Measurements from ENCODE around the gene PM20D1.

The PM20D1 gene

DNA sequence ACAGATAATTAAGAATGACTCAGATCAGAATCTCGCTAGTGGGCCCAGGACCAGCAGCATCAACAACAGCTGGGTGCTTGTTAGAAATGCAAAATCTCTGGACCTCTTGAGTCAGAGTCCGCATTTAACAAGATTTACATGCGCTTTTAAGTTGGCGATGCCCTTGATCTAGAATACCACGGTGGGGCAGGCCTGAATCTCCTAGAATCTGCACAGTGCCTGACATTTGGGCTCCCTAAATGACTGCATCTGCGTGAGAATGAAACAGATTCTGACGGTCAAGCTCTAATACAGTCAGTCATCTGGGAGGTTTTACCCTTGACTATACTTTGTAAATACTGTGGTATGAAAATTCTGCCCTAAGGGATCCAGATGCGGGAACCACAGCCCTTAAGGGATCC is 57.5 kb downstream of the PM20D1 start:
- TF ChIP-seq CEBPB (IDR thresholded peaks at IDR 0.05), result no peak
- TF ChIP-seq, protein P1, sequence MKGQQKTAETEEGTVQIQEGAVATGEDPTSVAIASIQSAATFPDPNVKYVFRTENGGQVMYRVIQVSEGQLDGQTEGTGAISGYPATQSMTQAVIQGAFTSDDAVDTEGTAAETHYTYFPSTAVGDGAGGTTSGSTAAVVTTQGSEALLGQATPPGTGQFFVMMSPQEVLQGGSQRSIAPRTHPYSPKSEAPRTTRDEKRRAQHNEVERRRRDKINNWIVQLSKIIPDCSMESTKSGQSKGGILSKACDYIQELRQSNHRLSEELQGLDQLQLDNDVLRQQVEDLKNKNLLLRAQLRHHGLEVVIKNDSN (IDR thresholded peaks at IDR 0.05), result no peak
- no peak for TF ChIP-seq FOXM1 (IDR thresholded peaks at IDR 0.05; ENCODE audit: borderline replicate concordance, low read depth)
- no peak for TF ChIP-seq MAX (IDR thresholded peaks at IDR 0.05)
- TF ChIP-seq EP300 (IDR thresholded peaks at IDR 0.05; ENCODE audit: borderline replicate concordance), result no peak
- TF ChIP-seq TCF12 (IDR thresholded peaks at IDR 0.05; ENCODE audit: low read depth), result no peak
- TF ChIP-seq CREB1 (IDR thresholded peaks at IDR 0.05; ENCODE audit: low read depth), result no peak
- TF ChIP-seq NFIC (IDR thresholded peaks at IDR 0.05), result no peak
- no peak for TF ChIP-seq TEAD4 (IDR thresholded peaks at IDR 0.05)
- TF ChIP-seq, protein P2, sequence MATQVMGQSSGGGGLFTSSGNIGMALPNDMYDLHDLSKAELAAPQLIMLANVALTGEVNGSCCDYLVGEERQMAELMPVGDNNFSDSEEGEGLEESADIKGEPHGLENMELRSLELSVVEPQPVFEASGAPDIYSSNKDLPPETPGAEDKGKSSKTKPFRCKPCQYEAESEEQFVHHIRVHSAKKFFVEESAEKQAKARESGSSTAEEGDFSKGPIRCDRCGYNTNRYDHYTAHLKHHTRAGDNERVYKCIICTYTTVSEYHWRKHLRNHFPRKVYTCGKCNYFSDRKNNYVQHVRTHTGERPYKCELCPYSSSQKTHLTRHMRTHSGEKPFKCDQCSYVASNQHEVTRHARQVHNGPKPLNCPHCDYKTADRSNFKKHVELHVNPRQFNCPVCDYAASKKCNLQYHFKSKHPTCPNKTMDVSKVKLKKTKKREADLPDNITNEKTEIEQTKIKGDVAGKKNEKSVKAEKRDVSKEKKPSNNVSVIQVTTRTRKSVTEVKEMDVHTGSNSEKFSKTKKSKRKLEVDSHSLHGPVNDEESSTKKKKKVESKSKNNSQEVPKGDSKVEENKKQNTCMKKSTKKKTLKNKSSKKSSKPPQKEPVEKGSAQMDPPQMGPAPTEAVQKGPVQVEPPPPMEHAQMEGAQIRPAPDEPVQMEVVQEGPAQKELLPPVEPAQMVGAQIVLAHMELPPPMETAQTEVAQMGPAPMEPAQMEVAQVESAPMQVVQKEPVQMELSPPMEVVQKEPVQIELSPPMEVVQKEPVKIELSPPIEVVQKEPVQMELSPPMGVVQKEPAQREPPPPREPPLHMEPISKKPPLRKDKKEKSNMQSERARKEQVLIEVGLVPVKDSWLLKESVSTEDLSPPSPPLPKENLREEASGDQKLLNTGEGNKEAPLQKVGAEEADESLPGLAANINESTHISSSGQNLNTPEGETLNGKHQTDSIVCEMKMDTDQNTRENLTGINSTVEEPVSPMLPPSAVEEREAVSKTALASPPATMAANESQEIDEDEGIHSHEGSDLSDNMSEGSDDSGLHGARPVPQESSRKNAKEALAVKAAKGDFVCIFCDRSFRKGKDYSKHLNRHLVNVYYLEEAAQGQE (IDR thresholded peaks at IDR 0.05; ENCODE audit: low read depth), result no peak
- TF ChIP-seq YY1 (IDR thresholded peaks at IDR 0.05; ENCODE audit: low read depth), result no peak
- TF ChIP-seq ZBTB7A (IDR thresholded peaks at IDR 0.05; ENCODE audit: low read depth), result no peak
- no peak for TF ChIP-seq TAF1 (IDR thresholded peaks at IDR 0.05; ENCODE audit: low read depth)
- no peak for TF ChIP-seq RAD21 (IDR thresholded peaks at IDR 0.05; ENCODE audit: low read depth)

GRCh38 chr1:205791568-205792180 is 58.3 kb downstream of the PM20D1 start:
- TF ChIP-seq EP300 (IDR thresholded peaks at IDR 0.05; ENCODE audit: borderline replicate concordance) (no peak), TAF1 (IDR thresholded peaks at IDR 0.05; ENCODE audit: low read depth) (no peak), EGR1 (IDR thresholded peaks at IDR 0.05) (no peak), YY1 (IDR thresholded peaks at IDR 0.05; ENCODE audit: low read depth) (no peak), FOXM1 (IDR thresholded peaks at IDR 0.05; ENCODE audit: borderline replicate concordance, low read depth) (no peak), NFIC (IDR thresholded peaks at IDR 0.05) (no peak), RAD21 (IDR thresholded peaks at IDR 0.05; ENCODE audit: low read depth) (peak; percentile 90), CREB1 (IDR thresholded peaks at IDR 0.05; ENCODE audit: low read depth) (no peak)
- TF ChIP-seq, protein P1 (IDR thresholded peaks at IDR 0.05), result no peak

DNA sequence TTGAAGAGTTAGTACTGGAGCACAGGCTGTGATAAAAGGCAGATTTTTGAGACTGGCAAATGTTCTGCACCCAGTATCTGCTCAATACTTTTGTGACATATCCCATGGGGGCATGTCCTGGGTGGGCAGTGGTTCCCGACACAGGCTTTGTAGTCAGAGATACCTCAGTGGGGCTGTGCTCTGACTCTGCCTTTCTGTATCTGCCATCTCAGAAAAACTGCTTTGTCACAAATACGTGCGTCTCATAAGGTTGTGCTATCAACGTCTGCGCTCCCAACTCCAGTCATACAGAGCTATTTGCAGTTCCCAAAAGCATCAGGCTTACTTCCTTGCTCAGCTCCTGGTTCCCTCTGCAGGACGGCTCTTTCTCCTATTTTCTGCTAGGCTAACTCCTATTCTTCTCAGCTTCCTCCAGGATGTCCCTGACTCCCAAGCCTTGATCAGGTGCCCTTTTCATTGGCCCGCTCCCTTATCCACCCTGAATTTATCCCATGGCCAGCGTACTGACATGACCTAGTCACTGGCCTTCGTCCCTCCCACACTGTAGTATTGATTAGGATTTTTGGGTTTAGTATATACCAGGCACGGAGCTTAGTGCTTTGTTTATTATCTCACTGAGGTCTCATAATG is 62.5 kb downstream of the PM20D1 start:
- TF ChIP-seq TAF1 (IDR thresholded peaks at IDR 0.05; ENCODE audit: low read depth), result no peak
- no peak for TF ChIP-seq MAX (IDR thresholded peaks at IDR 0.05)
- no peak for TF ChIP-seq EP300 (IDR thresholded peaks at IDR 0.05; ENCODE audit: borderline replicate concordance)
- no peak for TF ChIP-seq FOXM1 (IDR thresholded peaks at IDR 0.05; ENCODE audit: borderline replicate concordance, low read depth)
- TF ChIP-seq CREB1 (IDR thresholded peaks at IDR 0.05; ENCODE audit: low read depth), result no peak
- TF ChIP-seq TCF12 (IDR thresholded peaks at IDR 0.05; ENCODE audit: low read depth), result no peak
- no peak for TF ChIP-seq CEBPB (IDR thresholded peaks at IDR 0.05)
- TF ChIP-seq ZBTB7A (IDR thresholded peaks at IDR 0.05; ENCODE audit: low read depth), result no peak
- no peak for TF ChIP-seq EGR1 (IDR thresholded peaks at IDR 0.05)
- no peak for TF ChIP-seq NFIC (IDR thresholded peaks at IDR 0.05)
- no peak for TF ChIP-seq YY1 (IDR thresholded peaks at IDR 0.05; ENCODE audit: low read depth)
- no peak for TF ChIP-seq TEAD4 (IDR thresholded peaks at IDR 0.05)
- TF ChIP-seq, protein P2 (IDR thresholded peaks at IDR 0.05; ENCODE audit: low read depth), result no peak
- TF ChIP-seq, protein P1 (IDR thresholded peaks at IDR 0.05), result no peak
- TF ChIP-seq RAD21 (IDR thresholded peaks at IDR 0.05; ENCODE audit: low read depth), result no peak

- TF ChIP-seq TEAD4 (IDR thresholded peaks at IDR 0.05) (no peak), YY1 (IDR thresholded peaks at IDR 0.05; ENCODE audit: low read depth) (no peak), EGR1 (IDR thresholded peaks at IDR 0.05) (no peak), EP300 (IDR thresholded peaks at IDR 0.05; ENCODE audit: borderline replicate concordance) (no peak), FOXM1 (IDR thresholded peaks at IDR 0.05; ENCODE audit: borderline replicate concordance, low read depth) (no peak), NFIC (IDR thresholded peaks at IDR 0.05) (no peak), TAF1 (IDR thresholded peaks at IDR 0.05; ENCODE audit: low read depth) (no peak), TCF12 (IDR thresholded peaks at IDR 0.05; ENCODE audit: low read depth) (no peak), ZBTB7A (IDR thresholded peaks at IDR 0.05; ENCODE audit: low read depth) (no peak), RAD21 (IDR thresholded peaks at IDR 0.05; ENCODE audit: low read depth) (no peak)
- TF ChIP-seq, protein P1 (IDR thresholded peaks at IDR 0.05), result no peak
- TF ChIP-seq, protein P2 (IDR thresholded peaks at IDR 0.05; ENCODE audit: low read depth), result no peak
These were observed 63.3 kb downstream of the PM20D1 start for GRCh38 chr1:205786601-205787000.

All from Ishikawa (cell line).